Measurements from ENCODE around the gene MRI1.

GRCh38 chr19:13794757-13795589 lies 30.7 kb downstream of the MRI1 start, which contains the start of gene ZSWIM4:
- TF ChIP-seq CTCF (optimal IDR thresholded peaks at IDR 0.05 in 1 of 3, IDR thresholded peaks at IDR 0.05 in 1 of 3, conservative IDR thresholded peaks at IDR 0.05 in 1 of 3; ENCODE audit: extremely low read depth in 1 of 3, insufficient read depth in 2 of 3, low read length in 3 of 3) (no peak), EZH2 (IDR thresholded peaks at IDR 0.05; ENCODE audit: low read length) (no peak)

Measured in keratinocyte (primary cell).